ENCODE results near the gene TBCCD1.

- TF ChIP-seq CTCF (conservative IDR thresholded peaks at IDR 0.05; ENCODE audit: low read depth in 2 of 2) (no peak), JUNB (IDR thresholded peaks at IDR 0.05; ENCODE audit: unreplicated experiment) (no peak), EZH2 (IDR thresholded peaks at IDR 0.05; ENCODE audit: low read depth, unreplicated experiment) (no peak), CREB1 (CRISPR knock-in tag; IDR thresholded peaks at IDR 0.05; ENCODE audit: low read depth) (no peak), POLR2AphosphoS5 (IDR thresholded peaks at IDR 0.05; ENCODE audit: low read depth) (no peak), EZH2phosphoT487 (IDR thresholded peaks at IDR 0.05; ENCODE audit: unreplicated experiment) (no peak), ZNF114 (CRISPR knock-in tag; IDR thresholded peaks at IDR 0.05) (no peak)
- TF ChIP-seq, protein P1, sequence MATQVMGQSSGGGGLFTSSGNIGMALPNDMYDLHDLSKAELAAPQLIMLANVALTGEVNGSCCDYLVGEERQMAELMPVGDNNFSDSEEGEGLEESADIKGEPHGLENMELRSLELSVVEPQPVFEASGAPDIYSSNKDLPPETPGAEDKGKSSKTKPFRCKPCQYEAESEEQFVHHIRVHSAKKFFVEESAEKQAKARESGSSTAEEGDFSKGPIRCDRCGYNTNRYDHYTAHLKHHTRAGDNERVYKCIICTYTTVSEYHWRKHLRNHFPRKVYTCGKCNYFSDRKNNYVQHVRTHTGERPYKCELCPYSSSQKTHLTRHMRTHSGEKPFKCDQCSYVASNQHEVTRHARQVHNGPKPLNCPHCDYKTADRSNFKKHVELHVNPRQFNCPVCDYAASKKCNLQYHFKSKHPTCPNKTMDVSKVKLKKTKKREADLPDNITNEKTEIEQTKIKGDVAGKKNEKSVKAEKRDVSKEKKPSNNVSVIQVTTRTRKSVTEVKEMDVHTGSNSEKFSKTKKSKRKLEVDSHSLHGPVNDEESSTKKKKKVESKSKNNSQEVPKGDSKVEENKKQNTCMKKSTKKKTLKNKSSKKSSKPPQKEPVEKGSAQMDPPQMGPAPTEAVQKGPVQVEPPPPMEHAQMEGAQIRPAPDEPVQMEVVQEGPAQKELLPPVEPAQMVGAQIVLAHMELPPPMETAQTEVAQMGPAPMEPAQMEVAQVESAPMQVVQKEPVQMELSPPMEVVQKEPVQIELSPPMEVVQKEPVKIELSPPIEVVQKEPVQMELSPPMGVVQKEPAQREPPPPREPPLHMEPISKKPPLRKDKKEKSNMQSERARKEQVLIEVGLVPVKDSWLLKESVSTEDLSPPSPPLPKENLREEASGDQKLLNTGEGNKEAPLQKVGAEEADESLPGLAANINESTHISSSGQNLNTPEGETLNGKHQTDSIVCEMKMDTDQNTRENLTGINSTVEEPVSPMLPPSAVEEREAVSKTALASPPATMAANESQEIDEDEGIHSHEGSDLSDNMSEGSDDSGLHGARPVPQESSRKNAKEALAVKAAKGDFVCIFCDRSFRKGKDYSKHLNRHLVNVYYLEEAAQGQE (IDR thresholded peaks at IDR 0.05; ENCODE audit: unreplicated experiment), result no peak
- TF ChIP-seq, protein P2, sequence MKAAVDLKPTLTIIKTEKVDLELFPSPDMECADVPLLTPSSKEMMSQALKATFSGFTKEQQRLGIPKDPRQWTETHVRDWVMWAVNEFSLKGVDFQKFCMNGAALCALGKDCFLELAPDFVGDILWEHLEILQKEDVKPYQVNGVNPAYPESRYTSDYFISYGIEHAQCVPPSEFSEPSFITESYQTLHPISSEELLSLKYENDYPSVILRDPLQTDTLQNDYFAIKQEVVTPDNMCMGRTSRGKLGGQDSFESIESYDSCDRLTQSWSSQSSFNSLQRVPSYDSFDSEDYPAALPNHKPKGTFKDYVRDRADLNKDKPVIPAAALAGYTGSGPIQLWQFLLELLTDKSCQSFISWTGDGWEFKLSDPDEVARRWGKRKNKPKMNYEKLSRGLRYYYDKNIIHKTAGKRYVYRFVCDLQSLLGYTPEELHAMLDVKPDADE (IDR thresholded peaks at IDR 0.05), result no peak
Measured at GRCh38 chr3:186544281-186544680, 22.9 kb downstream of the TBCCD1 start, which contains the start of gene CRYGS.

All from GM23338 (cell line).